NOMO-1 treated with dmso at 0.1 percent for 144 hours (cell line): ENCODE results near the gene MRPL27.

Experiments used
- DNase-seq: peaks from one replicate; lab custom pipeline; 2025; ENCODE audit not compliant: unreplicated experiment; lab: John Stamatoyannopoulos, UW

Gene MRPL27

GRCh38 chr17:50319306-50320004, 53.5 kb downstream of the MRPL27 start:
- DNase-seq, result no peak

- no peak for DNase-seq
Measured at GRCh38 chr17:50318501-50319285, 54.3 kb downstream of the MRPL27 start.
